Measurements from ENCODE around the gene SPATA31C1.

GRCh38 chr9:87869082-87869481 lies 48.7 kb upstream of the SPATA31C1 start:
- TF ChIP-seq EZH2 (IDR thresholded peaks at IDR 0.05) (no peak), MAX (IDR thresholded peaks at IDR 0.05) (no peak), RAD21 (IDR thresholded peaks at IDR 0.05; ENCODE audit: low read depth) (no peak), POLR2A (IDR thresholded peaks at IDR 0.05; ENCODE audit: borderline replicate concordance, extremely low read depth, insufficient read depth, insufficient read length) (no peak), POLR2AphosphoS5 (IDR thresholded peaks at IDR 0.05; ENCODE audit: low read depth, low read length) (no peak), SIN3A (IDR thresholded peaks at IDR 0.05; ENCODE audit: low read depth) (no peak), ELF1 (IDR thresholded peaks at IDR 0.05; ENCODE audit: borderline replicate concordance, low read depth) (no peak), TCF7L2 (IDR thresholded peaks at IDR 0.05; ENCODE audit: borderline replicate concordance, extremely low read depth, insufficient read depth, insufficient read length) (no peak), CTCF (IDR thresholded peaks at IDR 0.05 in 2 of 3, conservative IDR thresholded peaks at IDR 0.05 in 1 of 3; ENCODE audit: borderline replicate concordance in 1 of 3, insufficient read depth in 1 of 3, low read depth in 2 of 3, low read length in 2 of 3) (no peak)

Data from HCT116 (cell line).